Neural cell (in vitro differentiated cells): ENCODE measurements around the gene MYO7B. TPM values are rescaled to one million over a fixed set of nuclear protein-coding genes. Genes with fewer than 3 reads are reported as not detected.

Experiments
- H2AFZ ChIP-seq: fragments of 200-600, 300-800 bp; sonication (generic), shearing (Covaris generic); 2 replicates; pipeline ENCODE4 v1.6.0; 2014; ENCODE audit warnings: low read depth, mild to moderate bottlenecking, antibody characterized with exemption, low read length, moderate library complexity
- H3F3A ChIP-seq: fragments of 200-600 bp; shearing (Covaris generic); 2 replicates; pipeline ENCODE4 v1.6.1; 2016; ENCODE audit warnings: mild to moderate bottlenecking, moderate library complexity, mixed read lengths, antibody characterized with exemption, low read length; ENCODE audit not compliant: insufficient read depth, poor library complexity, severe bottlenecking
- H3K27ac ChIP-seq: fragments of 200-600, 300-800 bp; sonication (generic), shearing (Covaris generic); 2 replicates; pipeline ENCODE4 v1.5.1; 2014; ENCODE audit warnings: mild to moderate bottlenecking, low read length, moderate library complexity
- H3K27me3 ChIP-seq: fragments of 300-800, 200-600 bp; sonication (generic), shearing (Covaris generic); 2 replicates; pipeline ENCODE4 v1.6.0; 2014; ENCODE audit warnings: mild to moderate bottlenecking, low read depth, low read length, moderate library complexity; ENCODE audit not compliant: insufficient read depth
- H3K36me3 ChIP-seq: fragments of 300-800, 200-600 bp; sonication (generic), shearing (Covaris generic); 2 replicates; pipeline ENCODE4 v1.5.1; 2014; ENCODE audit warnings: mild to moderate bottlenecking, antibody characterized with exemption, low read length, moderate library complexity; ENCODE audit not compliant: insufficient read depth
- H3K4me2 ChIP-seq: fragments of 300-800, 200-600 bp; sonication (generic), shearing (Covaris generic); 2 replicates; pipeline ENCODE4 v1.6.0; 2014; ENCODE audit warnings: mild to moderate bottlenecking, low read length
- H3K4me3 ChIP-seq: fragments of 300-800, 200-600 bp; sonication (generic), shearing (Covaris generic); 2 replicates; pipeline ENCODE4 v1.5.1; 2014; ENCODE audit warnings: mild to moderate bottlenecking, low read length, moderate library complexity
- H3K79me2 ChIP-seq: fragments of 200-600 bp; shearing (Covaris generic); replicated peaks from 2 replicates; pipeline ENCODE4 v1.6.0; 2014; ENCODE audit warnings: mild to moderate bottlenecking, low read length, moderate library complexity; ENCODE audit not compliant: insufficient read depth
- H3K9ac ChIP-seq: fragments of 300-800, 200-600 bp; sonication (generic), shearing (Covaris generic); 2 replicates; pipeline ENCODE4 v1.6.1; 2016; ENCODE audit warnings: mild to moderate bottlenecking, low read length, mixed read lengths
- H3K9me2 ChIP-seq: fragments of 200-600 bp; shearing (Covaris generic); 2 replicates; pipeline ENCODE4 v1.6.1; 2016; ENCODE audit warnings: mild to moderate bottlenecking, low read length, mixed read lengths; ENCODE audit not compliant: insufficient read depth
- H3K9me3 ChIP-seq: fragments of 200-600, 300-800 bp; sonication (generic), shearing (Covaris generic); 2 replicates; pipeline ENCODE4 v1.6.1; 2016; ENCODE audit warnings: mild to moderate bottlenecking, mixed run types, low read length, moderate library complexity, mixed read lengths
- H4K20me1 ChIP-seq: fragments of 200-600 bp; shearing (Covaris generic); 2 replicates; pipeline ENCODE4 v1.6.1; 2016; ENCODE audit warnings: mild to moderate bottlenecking, mixed run types; ENCODE audit not compliant: insufficient read depth
- EP300 ChIP-seq: fragments of 450-650 bp; conservative IDR thresholded peaks from 2 replicates; pipeline ENCODE4 v1.6.1; 2014; ENCODE audit warnings: antibody characterized with exemption, mild to moderate bottlenecking, moderate library complexity; ENCODE audit not compliant: poor library complexity, severe bottlenecking
- EZH2 ChIP-seq: fragments of 200-600, 300-800 bp; shearing (Covaris generic), sonication (generic); IDR thresholded peaks from 2 replicates; pipeline ENCODE4 v1.6.1; 2014; ENCODE audit warnings: antibody characterized with exemption, low read length, borderline replicate concordance, mild to moderate bottlenecking; ENCODE audit not compliant: insufficient read depth, poor library complexity, severe bottlenecking
- MXI1 ChIP-seq: fragments of 450-650 bp; conservative IDR thresholded peaks from 2 replicates; pipeline ENCODE4 v1.6.1; 2014; ENCODE audit warnings: antibody characterized with exemption, mild to moderate bottlenecking; ENCODE audit not compliant: poor library complexity, severe bottlenecking
- POLR2AphosphoS5 ChIP-seq: IDR thresholded peaks from 2 replicates; pipeline ENCODE4 v1.6.1; 2012
- RAD21 ChIP-seq: fragments of 450-650 bp; conservative IDR thresholded peaks from 2 replicates; pipeline ENCODE4 v1.6.1; 2014; ENCODE audit warnings: antibody characterized with exemption, mild to moderate bottlenecking, moderate library complexity
- SMC3 ChIP-seq: fragments of 450-650 bp; conservative IDR thresholded peaks from 2 replicates; pipeline ENCODE4 v1.6.1; 2014; ENCODE audit warnings: antibody characterized with exemption, mild to moderate bottlenecking, moderate library complexity; ENCODE audit not compliant: poor library complexity
- TAF1 ChIP-seq: IDR thresholded peaks from 2 replicates; pipeline ENCODE4 v1.6.1; 2012; ENCODE audit warnings: low read depth
- polyA plus RNA-seq: library from polyadenylated mRNA; depleted of rRNA; stranded (reverse); fragments of >200 nt; gene quantifications from 2 replicates; pipeline ENCODE4 v1.2.3, GENCODE V29; 2014
- TF ChIP-seq, protein P1 (sequence below): IDR thresholded peaks from 2 replicates; pipeline ENCODE4 v1.6.1; 2012; ENCODE audit warnings: borderline replicate concordance
- TF ChIP-seq, protein P2 (sequence below): fragments of 450-650 bp; IDR thresholded peaks from 2 replicates; pipeline ENCODE4 v1.5.1; 2014; ENCODE audit warnings: antibody characterized with exemption, mild to moderate bottlenecking, moderate library complexity; ENCODE audit not compliant: poor library complexity, severe bottlenecking

Gene MYO7B
- polyA plus RNA-seq, 1 donor from 2014 or later: 0.16 TPM

DNA sequence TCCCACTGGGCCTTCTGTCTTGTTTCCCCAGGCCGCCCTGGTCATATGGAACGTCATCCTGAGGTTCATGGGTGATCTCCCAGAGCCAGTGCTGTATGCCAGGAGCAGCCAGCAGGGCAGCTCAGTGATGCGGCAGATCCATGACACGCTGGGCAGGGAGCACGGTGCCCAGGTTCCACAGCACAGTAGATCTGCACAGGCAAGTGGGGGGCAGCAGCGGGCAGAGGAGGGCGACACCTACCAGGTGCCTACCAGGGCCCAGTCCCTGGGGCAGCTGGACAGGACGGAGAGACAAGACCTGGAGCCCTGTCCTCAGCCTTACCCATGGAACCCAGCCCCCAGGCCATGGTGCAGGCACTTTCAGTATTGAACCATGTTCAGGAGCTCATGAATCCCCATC, 74.3 kb downstream of the MYO7B start:
- no peak for TF ChIP-seq EZH2
- TF ChIP-seq POLR2AphosphoS5: no peak
- TF ChIP-seq SMC3: no peak
- no peak for TF ChIP-seq MXI1
- no peak for TF ChIP-seq RAD21
- TF ChIP-seq, protein P1, sequence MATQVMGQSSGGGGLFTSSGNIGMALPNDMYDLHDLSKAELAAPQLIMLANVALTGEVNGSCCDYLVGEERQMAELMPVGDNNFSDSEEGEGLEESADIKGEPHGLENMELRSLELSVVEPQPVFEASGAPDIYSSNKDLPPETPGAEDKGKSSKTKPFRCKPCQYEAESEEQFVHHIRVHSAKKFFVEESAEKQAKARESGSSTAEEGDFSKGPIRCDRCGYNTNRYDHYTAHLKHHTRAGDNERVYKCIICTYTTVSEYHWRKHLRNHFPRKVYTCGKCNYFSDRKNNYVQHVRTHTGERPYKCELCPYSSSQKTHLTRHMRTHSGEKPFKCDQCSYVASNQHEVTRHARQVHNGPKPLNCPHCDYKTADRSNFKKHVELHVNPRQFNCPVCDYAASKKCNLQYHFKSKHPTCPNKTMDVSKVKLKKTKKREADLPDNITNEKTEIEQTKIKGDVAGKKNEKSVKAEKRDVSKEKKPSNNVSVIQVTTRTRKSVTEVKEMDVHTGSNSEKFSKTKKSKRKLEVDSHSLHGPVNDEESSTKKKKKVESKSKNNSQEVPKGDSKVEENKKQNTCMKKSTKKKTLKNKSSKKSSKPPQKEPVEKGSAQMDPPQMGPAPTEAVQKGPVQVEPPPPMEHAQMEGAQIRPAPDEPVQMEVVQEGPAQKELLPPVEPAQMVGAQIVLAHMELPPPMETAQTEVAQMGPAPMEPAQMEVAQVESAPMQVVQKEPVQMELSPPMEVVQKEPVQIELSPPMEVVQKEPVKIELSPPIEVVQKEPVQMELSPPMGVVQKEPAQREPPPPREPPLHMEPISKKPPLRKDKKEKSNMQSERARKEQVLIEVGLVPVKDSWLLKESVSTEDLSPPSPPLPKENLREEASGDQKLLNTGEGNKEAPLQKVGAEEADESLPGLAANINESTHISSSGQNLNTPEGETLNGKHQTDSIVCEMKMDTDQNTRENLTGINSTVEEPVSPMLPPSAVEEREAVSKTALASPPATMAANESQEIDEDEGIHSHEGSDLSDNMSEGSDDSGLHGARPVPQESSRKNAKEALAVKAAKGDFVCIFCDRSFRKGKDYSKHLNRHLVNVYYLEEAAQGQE: no peak
- TF ChIP-seq TAF1: no peak
- TF ChIP-seq, protein P2, sequence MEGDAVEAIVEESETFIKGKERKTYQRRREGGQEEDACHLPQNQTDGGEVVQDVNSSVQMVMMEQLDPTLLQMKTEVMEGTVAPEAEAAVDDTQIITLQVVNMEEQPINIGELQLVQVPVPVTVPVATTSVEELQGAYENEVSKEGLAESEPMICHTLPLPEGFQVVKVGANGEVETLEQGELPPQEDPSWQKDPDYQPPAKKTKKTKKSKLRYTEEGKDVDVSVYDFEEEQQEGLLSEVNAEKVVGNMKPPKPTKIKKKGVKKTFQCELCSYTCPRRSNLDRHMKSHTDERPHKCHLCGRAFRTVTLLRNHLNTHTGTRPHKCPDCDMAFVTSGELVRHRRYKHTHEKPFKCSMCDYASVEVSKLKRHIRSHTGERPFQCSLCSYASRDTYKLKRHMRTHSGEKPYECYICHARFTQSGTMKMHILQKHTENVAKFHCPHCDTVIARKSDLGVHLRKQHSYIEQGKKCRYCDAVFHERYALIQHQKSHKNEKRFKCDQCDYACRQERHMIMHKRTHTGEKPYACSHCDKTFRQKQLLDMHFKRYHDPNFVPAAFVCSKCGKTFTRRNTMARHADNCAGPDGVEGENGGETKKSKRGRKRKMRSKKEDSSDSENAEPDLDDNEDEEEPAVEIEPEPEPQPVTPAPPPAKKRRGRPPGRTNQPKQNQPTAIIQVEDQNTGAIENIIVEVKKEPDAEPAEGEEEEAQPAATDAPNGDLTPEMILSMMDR: no peak
- TF ChIP-seq EP300: no peak
- Histone ChIP-seq H3K4me2 (no peak overlapping the region), H3K79me2 (no peaks in the 10 kb centered on the region), H3K36me3 (no peaks in the 10 kb centered on the region), H3K27me3 (no peaks in the 10 kb centered on the region), H3K9ac (no peak overlapping the region), H3K9me2 (no peaks in the 10 kb centered on the region), H3K9me3 (no peaks in the 10 kb centered on the region), H3F3A (no peaks in the 10 kb centered on the region), H3K4me3 (no peak overlapping the region), H4K20me1 (no peaks in the 10 kb centered on the region), H2AFZ (no peak overlapping the region), H3K27ac (no peak overlapping the region)

DNA sequence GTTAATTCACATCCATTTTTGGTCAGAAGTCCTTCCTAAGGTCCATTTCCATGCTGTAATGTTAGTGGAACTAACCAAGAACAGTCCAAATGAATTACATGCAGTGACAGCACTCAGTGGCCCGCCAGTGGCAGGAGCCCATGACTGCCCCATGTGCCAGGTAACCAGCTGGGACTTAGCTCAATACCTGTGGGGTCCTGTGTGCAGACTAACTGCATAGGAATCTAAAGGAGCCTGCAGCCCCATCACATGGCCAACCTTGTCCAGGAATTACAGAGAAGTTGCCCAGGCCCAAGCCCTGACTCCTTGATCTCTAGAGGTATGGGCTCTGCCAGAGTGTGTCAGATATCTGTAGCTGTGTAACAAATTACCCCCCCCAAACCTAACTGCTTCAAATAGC, 75.1 kb downstream of the MYO7B start:
- H3K4me2 ChIP-seq: no peak overlapping the region

More for the DNA sequence above, 75.1 kb downstream of the MYO7B start:
- Histone ChIP-seq H3K9me2 (no peaks in the 10 kb centered on the region), H3K79me2 (no peaks in the 10 kb centered on the region), H3K27me3 (no peaks in the 10 kb centered on the region), H3K36me3 (no peaks in the 10 kb centered on the region), H2AFZ (no peak overlapping the region), H3K9ac (no peak overlapping the region), H3F3A (no peaks in the 10 kb centered on the region), H3K4me3 (no peak overlapping the region), H4K20me1 (no peaks in the 10 kb centered on the region), H3K27ac (no peak overlapping the region), H3K9me3 (no peaks in the 10 kb centered on the region)
- TF ChIP-seq MXI1 (no peak), SMC3 (no peak), EP300 (no peak), RAD21 (no peak), TAF1 (no peak), EZH2 (no peak), POLR2AphosphoS5 (no peak)
- TF ChIP-seq, protein P1: no peak
- TF ChIP-seq, protein P2: no peak
